SK-N-SH (cell line): ENCODE results near the gene GUCY1A1. TPM values are rescaled to one million over a fixed set of nuclear protein-coding genes. Genes with fewer than 3 reads are reported as not detected.

Experiments
- CTCF ChIA-PET: fragments of 300-600, 350-600 bp; formaldehyde crosslinking; extraction: SDS; loops from one replicate; lab custom pipeline; 2021; lab: Yijun Ruan, JAX
- POLR2A ChIA-PET: fragments of 350-600 bp; sonication (Branson Sonifier 250); formaldehyde crosslinking; extraction: SDS; loops from one replicate; lab custom pipeline; 2020; ENCODE audit warnings: antibody characterized with exemption, inconsistent platforms; lab: Yijun Ruan, JAX
- DNase-seq: peaks from one replicate; pipeline ENCODE4 v3.0.0; 2012
- H2AFZ ChIP-seq: fragments of 200-600 bp; sonication (generic); 2 replicates; pipeline ENCODE4 v1.8.1; 2016; ENCODE audit warnings: antibody characterized with exemption, mild to moderate bottlenecking, low read depth
- H3F3A ChIP-seq: fragments of 200-600 bp; sonication (generic); replicated peaks from 2 replicates; pipeline ENCODE3; 2016; ENCODE audit warnings: antibody characterized with exemption, mild to moderate bottlenecking; ENCODE audit not compliant: insufficient read depth
- H3K27ac ChIP-seq, 2 experiments: fragments of 200-500 bp in 1 of 2; fragments of 200-600 bp in 1 of 2; sonication (Bioruptor generic) in 1 of 2; sonication (generic), shearing (Covaris generic) in 1 of 2; 2 replicates each; pipeline versions ENCODE4 v1.5.1 to v1.6.1; 2014 to 2016; ENCODE audit warnings: low read depth in 2 of 2, inconsistent platforms in 1 of 2, low read length in 1 of 2, mild to moderate bottlenecking in 1 of 2, mixed read lengths in 1 of 2
- H3K27me3 ChIP-seq: fragments of 200-600 bp; sonication (generic), shearing (Covaris generic); 2 replicates; pipeline ENCODE4 v1.6.1; 2016; ENCODE audit warnings: mixed run types; ENCODE audit not compliant: insufficient read depth
- H3K36me3 ChIP-seq, 2 experiments: fragments of 200-500 bp in 1 of 2; fragments of 200-600 bp in 1 of 2; sonication (Bioruptor generic) in 1 of 2; sonication (generic) in 1 of 2; replicated peaks in 1 of 2; 2 replicates each; pipeline versions ENCODE3 to v1.5.1; 2014 to 2016; ENCODE audit warnings: low read length in 1 of 2, mild to moderate bottlenecking in 1 of 2; ENCODE audit not compliant: insufficient read depth in 2 of 2, control insufficient read depth in 1 of 2
- H3K4me1 ChIP-seq, 2 experiments: fragments of 200-500 bp in 1 of 2; fragments of 200-600 bp in 1 of 2; sonication (Bioruptor generic) in 1 of 2; sonication (generic), shearing (Covaris generic) in 1 of 2; 2 replicates each; pipeline versions ENCODE4 v1.5.1 to v1.6.1; 2014 to 2016; ENCODE audit warnings: low read depth in 1 of 2, low read length in 1 of 2, mixed run types in 1 of 2; ENCODE audit not compliant: insufficient read depth in 2 of 2, control insufficient read depth in 1 of 2
- H3K4me2 ChIP-seq: fragments of 200-600 bp; sonication (generic), shearing (Covaris generic); 2 replicates; pipeline ENCODE4 v1.6.1; 2017; ENCODE audit warnings: mixed run types
- H3K4me3 ChIP-seq, 2 experiments: fragments of 200-500 bp in 1 of 2; fragments of 200-600 bp in 1 of 2; sonication (Bioruptor generic) in 1 of 2; sonication (generic), shearing (Covaris generic) in 1 of 2; 2 replicates each; pipeline versions ENCODE4 v1.5.1 to v1.8.1; 2014 to 2016; ENCODE audit warnings: low read depth in 2 of 2, inconsistent platforms in 1 of 2, low read length in 1 of 2, mild to moderate bottlenecking in 1 of 2, mixed read lengths in 1 of 2, moderate library complexity in 1 of 2
- H3K79me2 ChIP-seq: fragments of 200-600 bp; sonication (generic); 2 replicates; pipeline ENCODE4 v1.8.1; 2017; ENCODE audit warnings: mild to moderate bottlenecking; ENCODE audit not compliant: insufficient read depth
- H3K9ac ChIP-seq: fragments of 200-600 bp; sonication (generic); 2 replicates; pipeline ENCODE4 v1.6.1; 2017; ENCODE audit warnings: mixed run types
- H3K9me2 ChIP-seq: fragments of 200-600 bp; sonication (generic); 2 replicates; pipeline ENCODE4 v1.6.1; 2017; ENCODE audit warnings: mixed run types
- H3K9me3 ChIP-seq: fragments of 200-600 bp; sonication (generic); 2 replicates; pipeline ENCODE4 v1.6.1; 2017; ENCODE audit warnings: mixed run types, mild to moderate bottlenecking, moderate library complexity
- H4K20me1 ChIP-seq: fragments of 200-600 bp; sonication (generic); 2 replicates; pipeline ENCODE4 v1.6.1; 2017; ENCODE audit warnings: mild to moderate bottlenecking, mixed run types; ENCODE audit not compliant: insufficient read depth
- CHD2 ChIP-seq: fragments of 150-350 bp; IDR thresholded peaks from 2 replicates; pipeline ENCODE4 v1.6.1; 2018; ENCODE audit warnings: low read length; ENCODE audit not compliant: partially characterized antibody
- CTCF ChIP-seq: fragments of 200-600 bp; sonication (generic); IDR thresholded peaks from 2 replicates; pipeline ENCODE4 v1.6.1; 2017; ENCODE audit warnings: antibody characterized with exemption, mild to moderate bottlenecking, moderate library complexity
- ELF1 ChIP-seq: IDR thresholded peaks from 2 replicates; pipeline ENCODE4 v1.4.0; 2012
- EP300 ChIP-seq, 2 experiments: IDR thresholded peaks; 2 replicates each; pipeline versions ENCODE4 v1.4.0 to v1.6.1; 2012; ENCODE audit warnings: borderline replicate concordance in 1 of 2, low read depth in 1 of 2, low read length in 1 of 2
- EZH2phosphoT487 ChIP-seq: fragments of 200-600 bp; sonication (generic); IDR thresholded peaks from 2 replicates; pipeline ENCODE4 v1.6.1; 2017; ENCODE audit warnings: low read depth, mixed run types, mild to moderate bottlenecking, antibody characterized with exemption, moderate library complexity, borderline replicate concordance
- GABPA ChIP-seq: IDR thresholded peaks from 2 replicates; pipeline ENCODE4 v1.4.0; 2012; ENCODE audit warnings: low read depth, mild to moderate bottlenecking
- GATA2 ChIP-seq: sonication (generic); formaldehyde crosslinking; IDR thresholded peaks from 2 replicates; pipeline ENCODE4 v1.5.0; 2020; ENCODE audit warnings: mild to moderate bottlenecking, missing genetic modification reagents
- MEF2A ChIP-seq: IDR thresholded peaks from 2 replicates; pipeline ENCODE4 v1.4.0; 2012; ENCODE audit warnings: low read depth, borderline replicate concordance
- MXI1 ChIP-seq: IDR thresholded peaks from 2 replicates; pipeline ENCODE4 v1.6.1; 2012; ENCODE audit warnings: mild to moderate bottlenecking, low read depth, low read length, improper control_type of control experiment
- NFIC ChIP-seq: IDR thresholded peaks from 2 replicates; pipeline ENCODE4 v1.4.0; 2012; ENCODE audit warnings: borderline replicate concordance
- NRF1 ChIP-seq: IDR thresholded peaks from 2 replicates; pipeline ENCODE4 v1.6.1; 2012; ENCODE audit warnings: low read depth, mild to moderate bottlenecking, low read length
- RAD21 ChIP-seq: IDR thresholded peaks from 2 replicates; pipeline ENCODE4 v1.6.1; 2012; ENCODE audit warnings: mild to moderate bottlenecking, low read length
- RFX5 ChIP-seq: IDR thresholded peaks from 2 replicates; pipeline ENCODE4 v1.6.1; 2012; ENCODE audit warnings: mild to moderate bottlenecking, improper control_type of control experiment, low read length
- SIN3A ChIP-seq: IDR thresholded peaks from 2 replicates; pipeline ENCODE4 v1.6.1; 2012; ENCODE audit warnings: low read depth, mild to moderate bottlenecking, low read length, moderate library complexity, borderline replicate concordance
- USF1 ChIP-seq: IDR thresholded peaks from 2 replicates; pipeline ENCODE4 v1.4.0; 2012; ENCODE audit warnings: low read depth, borderline replicate concordance
- YY1 ChIP-seq: IDR thresholded peaks from 2 replicates; pipeline ENCODE4 v1.4.0; 2012; ENCODE audit warnings: low read depth, mild to moderate bottlenecking
- ZBTB33 ChIP-seq: IDR thresholded peaks from 2 replicates; pipeline ENCODE4 v1.4.0; 2012; ENCODE audit warnings: low read depth, borderline replicate concordance
- WGBS: methylation state at CpG from one replicate; pipeline ENCODE4 v1.1.6; 2017; ENCODE audit warnings: low lambda C conversion rate; 5-methylcytosine and 5-hydroxymethylcytosine counted together
- polyA plus RNA-seq, 3 experiments: library from polyadenylated mRNA; depleted of rRNA; stranded (reverse); fragments of >200 nt; gene quantifications; 2 replicates each; pipeline ENCODE4 v1.2.3, GENCODE V29; 2012

GUCY1A1 gene
- polyA plus RNA-seq, 1 of the 3 experiments (the other 2 are of a cell fraction): 0.03 TPM

- ChIA-PET CTCF (interaction anchor here (0.7 to 1.5 kb wide), 6 partner anchors 10 to 262 kb away, joined by 3 to 5 read pairs (median 4); partner anchors contain the start of gene GUCY1B1), POLR2A (interaction anchor here (0.6 to 1.4 kb wide), 5 partner anchors 8 to 291 kb away, joined by 3 to 6 read pairs (median 3); partner anchors contain the start of genes CTSO and MAP9)
- peak overlapping the region; percentile 58 to 61 for H3K4me3 ChIP-seq
- H3K79me2 ChIP-seq: no peaks in the 10 kb centered on the region
- H3K4me2 ChIP-seq: peak overlapping the region; percentile 91
- H4K20me1 ChIP-seq: no peaks in the 10 kb centered on the region
- no peaks in the 10 kb centered on the region; a peak in 2 of 4 replicates for H3K4me1 ChIP-seq
- peak; percentile 80 for DNase-seq
- H3K9me2 ChIP-seq: no peaks in the 10 kb centered on the region
- H3K27me3 ChIP-seq: peaks cover 33% of the 10 kb centered on the region
- peak overlapping the region; percentile 86; the same call in 1 of the 2 replicates for H2AFZ ChIP-seq
- H3K36me3 ChIP-seq: no peaks in the 10 kb centered on the region
- no peaks in the 10 kb centered on the region for H3K9me3 ChIP-seq
- WGBS: 1% methylated on average over 8 of the region's 71 CpGs
- H3K9ac ChIP-seq: no peak overlapping the region
- H3K27ac ChIP-seq: peak overlapping the region in 1 of 2 experiments; percentile 85; a peak in 2 of 4 replicates
- H3F3A ChIP-seq: no peaks in the 10 kb centered on the region
- TF ChIP-seq MEF2A: no peak
- TF ChIP-seq USF1: peak; percentile 53; the same call in 1 of the 2 replicates
- peak; percentile 10 for TF ChIP-seq CHD2
- TF ChIP-seq MXI1: peak; percentile 76
Measured at GRCh38 chr4:155667568-155668511, 1.2 kb downstream of the GUCY1A1 start.

- TF ChIP-seq CTCF (no peak), GABPA (no peak), ELF1 (no peak), NRF1 (no peak), YY1 (no peak), NFIC (no peak), RAD21 (no peak), EZH2phosphoT487 (no peak), CHD2 (no peak), GATA2 (no peak), ZBTB33 (no peak), SIN3A (no peak), RFX5 (no peak), MXI1 (no peak), MEF2A (no peak), EP300 (IDR thresholded peaks at IDR 0.05; ENCODE audit: borderline replicate concordance in 1 of 2, low read depth in 1 of 2, low read length in 1 of 2) (no peak)
- 46% methylated on average over 9 of the region's 9 CpGs for WGBS
- no peaks in the 10 kb centered on the region; a peak in 2 of 4 replicates for H3K4me1 ChIP-seq
- peaks cover 33% of the 10 kb centered on the region for H3K27me3 ChIP-seq
- no peaks in the 10 kb centered on the region for H4K20me1 ChIP-seq
- H2AFZ ChIP-seq: no peak overlapping the region
- H3K9me2 ChIP-seq: no peaks in the 10 kb centered on the region
- no peak overlapping the region for H3K9ac ChIP-seq
- no peak overlapping the region for H3K4me2 ChIP-seq
- no peaks in the 10 kb centered on the region for H3K79me2 ChIP-seq
- H3K4me3 ChIP-seq: peak overlapping the region; percentile 58 to 61; a peak in 1 of 4 replicates
- no peaks in the 10 kb centered on the region for H3K36me3 ChIP-seq
- POLR2A ChIA-PET: no interaction called here
- DNase-seq: no peak
- CTCF ChIA-PET: interaction anchor here (1.7 kb wide), 1 partner anchor 118 kb away, joined by 9 read pairs; no protein-coding TSS in a partner anchor
- no peak overlapping the region; a peak in 1 of 4 replicates for H3K27ac ChIP-seq
- H3K9me3 ChIP-seq: no peaks in the 10 kb centered on the region
- no peaks in the 10 kb centered on the region for H3F3A ChIP-seq
Measured at GRCh38 chr4:155668707-155669220, 2.1 kb downstream of the GUCY1A1 start.
